Inflammatory macrophage treated with lipopolysaccharide for 4 hours (primary cell): ENCODE results near the gene CANT1.
"Not testable (repeated sequence)": the region's sequence is repeated elsewhere in the genome, so short reads cannot be mapped to it uniquely, and the experiment has no call there.

ENCODE experiments used
- DNase-seq: peaks from one replicate; pipeline ENCODE4 v3.0.0-alpha.2; 2020

Gene CANT1

DNA sequence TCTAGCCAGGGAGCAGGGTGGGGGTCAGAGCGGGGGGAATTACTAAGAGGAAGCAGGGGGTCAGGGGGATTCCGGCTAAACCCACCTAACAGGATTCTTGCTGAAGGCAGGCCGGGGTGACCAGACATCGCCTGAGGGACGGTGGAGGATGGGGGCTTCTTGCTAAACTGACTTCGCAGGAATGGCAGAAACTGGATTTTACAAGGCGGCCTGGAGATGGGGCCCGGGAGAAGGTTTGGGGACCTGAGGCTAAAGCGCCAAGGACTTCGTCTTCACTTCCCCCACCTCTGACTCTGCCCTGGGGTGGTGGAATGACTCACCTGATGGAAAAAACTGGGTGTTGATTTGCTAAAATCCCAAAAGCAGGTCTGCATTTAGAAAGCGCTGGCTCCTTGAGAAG lies 53.3 kb downstream of the CANT1 start:
- DNase-seq = no peak

DNA sequence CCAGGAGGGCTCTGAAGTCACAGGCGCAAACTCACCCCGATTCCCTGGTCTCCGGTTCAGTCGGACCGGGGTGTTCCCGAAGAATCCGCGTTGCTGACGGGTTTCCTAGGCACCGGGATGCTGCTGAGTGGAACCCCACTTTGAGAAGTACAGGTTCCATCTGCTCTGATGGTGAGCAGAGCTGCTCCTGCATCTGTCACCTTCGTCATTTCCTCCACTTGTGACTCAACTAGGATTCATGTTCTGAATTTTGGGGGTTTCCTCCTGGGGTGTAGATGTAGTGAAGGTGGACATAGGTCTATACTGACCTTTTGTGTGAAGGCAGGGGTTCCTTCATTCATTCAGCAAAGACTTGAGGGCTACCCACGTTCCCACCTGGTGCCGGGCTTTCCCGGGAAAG lies 54.9 kb downstream of the CANT1 start:
- DNase-seq = no peak

DNA sequence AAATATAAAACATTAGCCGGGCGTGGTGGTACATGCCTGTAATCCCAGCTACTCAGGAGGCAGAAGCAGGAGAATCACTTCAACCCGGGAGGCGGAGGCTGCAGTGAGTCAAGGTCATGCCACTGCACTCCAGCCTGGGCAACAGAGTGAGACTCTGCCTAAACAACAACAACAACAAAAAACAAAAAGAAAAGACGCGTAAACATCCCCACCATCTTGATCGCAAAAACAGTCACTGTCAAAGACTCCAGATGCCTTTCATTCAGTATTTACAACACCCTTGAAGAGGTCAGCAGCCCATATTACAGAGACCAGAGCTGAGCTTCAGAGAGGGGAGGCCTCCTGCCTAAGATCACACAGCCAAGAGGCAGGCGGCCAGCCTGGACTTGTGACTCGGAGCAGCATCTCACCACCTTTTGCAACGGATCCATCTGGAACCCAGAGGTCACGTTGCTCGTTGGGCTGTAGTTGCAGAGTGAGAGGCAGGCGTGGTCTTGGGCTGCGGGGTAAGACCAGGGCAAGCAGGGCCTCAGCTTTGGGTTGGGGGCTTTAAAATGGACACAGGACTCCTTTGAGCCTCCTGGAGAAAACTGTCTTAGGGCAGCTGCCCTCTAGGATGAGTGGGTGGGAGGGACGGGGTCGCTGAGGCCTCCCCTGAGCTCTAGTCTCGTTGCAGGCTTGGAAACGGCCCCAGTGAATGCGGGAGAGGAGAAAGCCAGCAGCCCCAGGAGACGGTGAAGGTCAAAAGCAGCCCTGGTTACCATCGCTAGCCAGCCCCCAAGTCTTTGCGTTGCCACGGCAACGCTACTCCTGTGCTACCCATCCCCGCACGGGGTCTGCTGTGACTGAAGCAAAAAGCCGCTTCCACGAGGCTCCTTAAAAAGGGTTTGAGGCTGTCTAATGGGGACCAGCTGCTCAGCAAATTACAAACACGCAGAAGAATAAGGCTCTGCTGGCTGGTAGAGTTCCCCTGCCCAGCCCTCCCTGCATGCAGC lies 55.9 kb downstream of the CANT1 start:
- no peak for DNase-seq

DNA sequence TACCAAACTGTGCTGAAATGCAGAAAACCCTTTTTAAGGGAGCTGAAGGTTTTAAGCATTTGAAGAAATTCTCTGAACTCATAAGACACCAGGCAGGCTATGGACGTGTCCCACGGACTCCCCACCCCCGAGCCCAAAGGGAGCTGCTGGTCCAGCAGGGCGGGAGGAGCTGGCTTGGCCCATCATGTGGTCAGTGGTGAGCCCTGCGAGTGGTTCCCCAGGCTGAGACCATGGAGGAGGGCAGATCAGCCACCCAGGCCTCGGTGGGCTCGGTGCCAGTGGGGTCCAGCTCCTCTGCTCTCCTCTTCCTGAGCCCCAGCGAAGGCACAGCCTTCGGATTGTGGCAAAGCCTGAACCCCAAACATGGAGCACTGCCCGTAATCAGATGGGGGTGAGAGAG lies 56.9 kb downstream of the CANT1 start:
- no peak for DNase-seq

DNA sequence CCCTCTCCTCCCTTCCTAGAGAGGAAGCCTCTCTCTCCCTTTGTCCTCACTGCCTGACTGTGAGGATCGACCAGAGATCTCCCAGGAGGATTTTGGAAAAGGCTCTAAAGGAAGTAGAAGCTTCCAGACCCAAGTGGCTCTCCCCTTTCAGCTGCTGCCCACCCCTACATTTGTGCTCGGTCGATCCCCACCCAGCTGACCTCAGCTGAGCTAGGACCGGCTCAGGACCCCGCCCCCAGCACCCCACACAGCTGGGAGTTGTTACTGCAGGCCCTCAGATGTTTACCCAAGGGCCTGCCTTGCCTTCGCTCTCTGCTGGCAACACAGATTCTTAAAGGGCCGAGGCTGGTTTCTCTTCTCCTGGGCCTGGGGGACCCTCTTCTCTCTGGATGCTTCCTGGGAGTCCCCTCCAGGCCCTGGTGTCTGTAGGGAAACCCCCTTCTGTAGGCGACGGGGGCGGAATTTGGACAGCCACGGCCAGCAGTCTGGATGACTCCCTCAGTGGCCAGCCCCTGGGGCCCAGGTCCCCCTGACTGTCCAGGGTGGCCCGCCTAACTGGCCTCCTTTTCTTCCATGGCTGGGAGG lies 57.5 kb downstream of the CANT1 start:
- no peak for DNase-seq

DNA sequence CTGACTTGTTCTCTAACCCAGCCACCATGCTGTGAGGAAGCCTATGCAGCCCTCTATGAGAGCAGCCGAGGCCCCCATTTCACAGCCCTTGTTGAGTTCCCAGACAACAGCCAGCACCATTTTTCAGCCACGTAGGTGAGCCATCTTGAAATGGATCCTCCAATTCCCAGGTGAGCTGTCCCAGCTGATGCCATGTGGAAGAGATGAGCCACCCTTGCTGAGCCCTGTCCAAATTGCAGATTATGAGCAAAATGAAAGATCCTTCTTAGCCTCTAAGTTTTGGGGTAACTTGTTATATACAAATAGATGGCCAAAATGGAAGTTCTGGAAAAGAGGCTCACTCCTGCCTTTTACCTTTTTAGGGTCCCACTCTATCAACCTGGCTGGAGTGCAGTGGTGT lies 58.7 kb downstream of the CANT1 start:
- no peak for DNase-seq

DNA sequence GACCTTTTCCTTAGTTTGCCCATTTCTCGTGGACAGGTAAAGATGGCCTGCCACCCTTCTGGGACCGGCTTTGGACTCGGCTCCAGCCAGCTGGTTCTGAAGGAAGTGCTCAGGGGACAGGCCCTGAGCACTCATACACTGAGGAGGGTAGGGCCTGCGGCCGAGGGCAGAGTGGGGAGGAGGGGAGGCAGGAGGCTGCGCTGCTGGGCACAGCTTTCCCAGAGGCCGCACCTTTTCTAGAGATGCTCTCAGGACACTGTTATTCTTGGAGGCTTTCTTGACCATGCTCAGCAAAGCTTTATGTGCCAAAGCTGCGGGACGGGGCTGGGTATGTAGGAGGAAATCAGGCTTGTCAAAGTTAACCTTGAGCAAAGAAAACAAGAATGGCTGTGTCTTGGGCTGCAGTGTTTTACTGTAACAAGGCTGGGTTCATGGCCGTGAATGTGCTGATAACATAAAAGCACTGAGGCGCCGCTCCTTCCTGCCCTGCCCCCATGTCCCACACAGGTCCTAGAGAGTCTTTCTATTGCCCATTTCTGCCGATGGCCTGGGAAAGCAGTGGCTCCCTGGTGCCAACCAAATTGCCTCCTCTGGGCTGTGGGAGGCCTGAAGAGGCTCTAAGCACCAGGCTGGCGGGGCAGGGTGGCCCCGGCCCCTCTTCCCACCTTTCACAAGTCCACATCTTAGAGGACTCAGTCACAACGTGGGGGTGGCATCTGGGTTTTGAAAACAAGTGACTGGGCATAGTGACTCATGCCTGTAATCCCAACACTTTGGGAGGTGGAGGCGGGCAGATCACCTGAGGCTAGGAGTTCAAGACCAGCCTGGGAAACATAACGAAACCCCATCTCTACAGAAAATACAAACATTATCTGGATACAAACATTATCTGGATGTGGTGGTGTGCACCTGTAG lies 62.1 kb downstream of the CANT1 start:
- DNase-seq = no peak

DNA sequence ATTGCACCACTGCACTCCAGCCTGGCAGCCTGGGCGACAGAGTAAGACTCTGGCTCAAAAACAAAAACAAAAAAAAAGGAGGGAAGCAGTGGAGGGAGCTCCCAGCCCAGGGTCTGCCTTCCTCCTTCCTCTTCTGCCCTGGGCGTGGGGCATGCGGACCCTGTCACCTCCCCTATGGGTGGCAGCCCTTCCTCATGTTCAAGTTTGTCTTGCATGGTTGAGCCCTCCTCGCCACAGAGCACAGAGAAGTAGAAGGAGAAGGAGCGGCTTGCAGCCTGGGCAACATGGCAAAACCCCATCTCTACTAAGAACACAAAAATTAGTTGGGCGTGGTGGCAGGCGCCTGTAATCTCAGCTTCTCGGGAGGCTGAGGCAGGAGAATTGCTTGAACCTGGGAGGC lies 62.9 kb downstream of the CANT1 start:
- DNase-seq = no peak

DNA sequence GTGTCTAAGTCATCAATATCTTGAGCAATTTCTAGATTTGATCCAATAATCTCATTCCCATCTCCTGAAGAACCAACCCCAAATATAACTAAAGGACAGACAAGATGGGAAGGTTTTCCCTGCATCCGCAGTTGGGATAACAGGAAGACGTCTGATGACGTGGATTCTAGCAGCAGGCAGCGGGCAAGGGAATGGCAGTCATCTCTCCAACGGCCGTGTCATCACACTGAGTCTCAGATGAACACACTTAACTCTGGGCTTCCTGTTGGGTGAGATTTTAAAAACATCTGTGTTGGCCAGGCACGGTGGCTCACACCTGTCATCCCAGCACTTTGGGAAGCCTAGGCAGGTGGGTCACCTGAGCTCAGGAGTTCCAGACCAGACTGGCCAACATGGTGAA lies 63.4 kb downstream of the CANT1 start:
- no peak for DNase-seq

DNA sequence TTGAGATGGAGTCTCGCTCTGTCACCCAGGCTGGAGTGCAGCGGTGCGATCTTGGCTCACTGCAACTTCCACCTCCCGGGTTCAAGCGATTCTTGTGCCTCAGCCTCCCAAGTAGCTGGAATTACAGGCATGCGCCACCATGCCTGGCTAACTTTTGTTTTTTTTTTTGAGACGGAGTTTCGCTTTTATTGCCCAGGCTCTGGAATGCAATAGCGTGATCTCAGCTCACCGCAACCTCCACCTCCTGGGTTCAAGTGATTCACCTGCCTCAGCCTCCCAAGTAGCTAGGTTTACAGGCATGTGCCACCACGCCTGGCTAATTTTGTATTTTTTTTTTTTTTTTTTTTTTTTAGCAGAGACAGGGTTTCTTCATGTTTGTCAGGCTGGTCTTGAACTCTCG lies 64.1 kb downstream of the CANT1 start:
- not testable (repeated sequence) for DNase-seq

DNA sequence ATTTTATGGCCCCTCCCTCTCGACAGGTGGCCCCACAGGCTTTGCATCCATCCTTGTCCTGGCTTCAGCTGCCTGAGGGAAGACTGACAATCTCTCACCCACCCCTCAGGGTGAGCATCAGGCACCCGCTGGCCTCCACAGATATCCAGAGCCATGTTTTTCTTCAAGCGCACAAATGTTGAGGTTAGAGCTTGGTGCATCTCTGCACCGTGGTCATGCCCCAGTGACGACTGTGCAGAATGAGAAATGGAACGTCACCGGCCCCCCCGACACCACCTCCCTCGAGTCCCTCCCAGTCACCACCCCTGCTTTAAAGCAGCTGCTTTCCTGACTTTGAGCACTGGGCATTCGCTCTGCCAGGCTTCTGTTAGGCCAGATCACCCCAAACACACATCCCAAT lies 64.6 kb downstream of the CANT1 start:
- no peak for DNase-seq

DNA sequence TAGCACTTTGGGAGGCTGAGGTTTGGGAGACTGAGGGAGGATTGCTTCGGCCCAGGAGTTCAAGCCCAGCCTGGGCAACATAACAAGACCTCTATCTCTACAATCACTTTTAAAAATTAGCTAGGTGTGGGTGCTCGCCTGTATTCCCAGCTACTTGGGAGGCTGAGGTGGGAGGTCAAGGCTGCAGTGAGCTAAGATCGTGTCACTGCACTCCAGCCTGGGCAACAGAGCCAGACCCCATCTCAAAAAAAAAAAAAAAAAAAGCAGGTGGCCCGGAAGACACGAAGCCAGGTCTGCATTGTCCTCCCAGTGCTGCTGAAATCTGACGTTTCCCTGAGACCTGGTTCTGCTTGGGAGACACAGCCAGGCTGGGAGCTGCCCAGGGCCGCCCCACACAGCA lies 65.5 kb downstream of the CANT1 start:
- DNase-seq = no peak
